HepG2 (cell line): ENCODE measurements around the gene MRPL34. TPM values are rescaled to one million over a fixed set of nuclear protein-coding genes. Genes with fewer than 3 reads are reported as not detected.

ENCODE experiments used
- DMAP1 ChIP-seq: IDR thresholded peaks from 2 replicates; pipeline ENCODE4 v1.6.1; 2016
- ETV5 ChIP-seq: IDR thresholded peaks from 2 replicates; pipeline ENCODE4 v1.6.1; 2018; ENCODE audit warnings: missing biosample characterization, missing genetic modification reagents, inconsistent platforms, borderline replicate concordance
- ETV6 ChIP-seq: sonication (generic); formaldehyde crosslinking; conservative IDR thresholded peaks from 2 replicates; pipeline ENCODE4 v1.4.0; 2020; ENCODE audit warnings: missing genetic modification reagents
- GATAD1 ChIP-seq: IDR thresholded peaks from 2 replicates; pipeline ENCODE4 v1.6.1; 2016; ENCODE audit warnings: missing genetic modification reagents, missing compliant biosample characterization
- KDM3A ChIP-seq: IDR thresholded peaks from 2 replicates; pipeline ENCODE4 v1.6.1; 2018; ENCODE audit warnings: low read depth, missing compliant biosample characterization
- MAFK ChIP-seq, 2 experiments: IDR thresholded peaks in 1 of 2; conservative IDR thresholded peaks in 1 of 2; 2 replicates each; pipeline ENCODE4 v1.6.1; 2011; ENCODE audit warnings: improper control_type of control experiment in 2 of 2, low read length in 2 of 2
- MED1 ChIP-seq: sonication (generic); formaldehyde crosslinking; IDR thresholded peaks from 2 replicates; pipeline ENCODE4 v1.4.0; 2020; ENCODE audit warnings: missing genetic modification reagents
- MIER3 ChIP-seq: IDR thresholded peaks from 2 replicates; pipeline ENCODE4 v1.6.1; 2016; ENCODE audit warnings: missing compliant biosample characterization, borderline replicate concordance
- NCOR1 ChIP-seq: fragments of 200-600 bp; sonication (generic); IDR thresholded peaks from 2 replicates; pipeline ENCODE4 v1.7.0; 2017; ENCODE audit warnings: antibody characterized with exemption, low read length, borderline replicate concordance
- NR2C2 ChIP-seq: sonication (generic); formaldehyde crosslinking; IDR thresholded peaks from 2 replicates; pipeline ENCODE4 v1.4.0; 2020; ENCODE audit warnings: missing genetic modification reagents, mild to moderate bottlenecking, moderate library complexity, borderline replicate concordance
- RARG ChIP-seq: sonication (generic); formaldehyde crosslinking; IDR thresholded peaks from 2 replicates; pipeline ENCODE4 v1.4.0; 2020; ENCODE audit warnings: low read depth, mild to moderate bottlenecking, missing genetic modification reagents
- SP5 ChIP-seq: IDR thresholded peaks from 2 replicates; pipeline ENCODE4 v1.6.1; 2016; ENCODE audit warnings: low read depth, borderline replicate concordance
- STAG1 ChIP-seq: sonication (generic); formaldehyde crosslinking; IDR thresholded peaks from 2 replicates; pipeline ENCODE4 v1.4.0; 2020; ENCODE audit warnings: missing genetic modification reagents
- TEAD3 ChIP-seq: optimal IDR thresholded peaks from 2 replicates; pipeline ENCODE3; 2016; ENCODE audit warnings: borderline replicate concordance
- YY1 ChIP-seq: IDR thresholded peaks from 2 replicates; pipeline ENCODE4 v1.6.1; 2011; ENCODE audit warnings: low read length, low read depth, moderate library complexity, mild to moderate bottlenecking; ENCODE audit not compliant: insufficient read depth, insufficient replicate concordance
- ZBTB7A ChIP-seq: sonication (generic); formaldehyde crosslinking; IDR thresholded peaks from 2 replicates; pipeline ENCODE4 v1.8.0; 2022; ENCODE audit warnings: mild to moderate bottlenecking, missing genetic modification reagents
- ZFP36L2 ChIP-seq: sonication (generic); formaldehyde crosslinking; IDR thresholded peaks from 2 replicates; pipeline ENCODE4 v1.4.0; 2020; ENCODE audit warnings: missing genetic modification reagents
- ZKSCAN8 ChIP-seq: IDR thresholded peaks from 2 replicates; pipeline ENCODE4 v1.6.1; 2016; ENCODE audit warnings: borderline replicate concordance, missing genetic modification reagents, missing compliant biosample characterization
- ZNF615 ChIP-seq: sonication (generic); formaldehyde crosslinking; IDR thresholded peaks from 2 replicates; pipeline ENCODE4 v1.5.0; 2020; ENCODE audit warnings: mild to moderate bottlenecking, missing genetic modification reagents, borderline replicate concordance
- polyA plus RNA-seq, 8 experiments: library from polyadenylated mRNA; depleted of rRNA in 3 of 8; stranded (reverse) in 7 of 8; unstranded in 1 of 8; fragments of >200 nt; fragmentation: Illumina TruSeq in 4 of 8; extraction: Trizol in 4 of 8; gene quantifications; 2 replicates each; pipeline versions ENCODE4 v1.2.1 to v1.2.3, GENCODE V29; 2011 to 2016; ENCODE audit warnings: low read depth in 4 of 8, missing spikeins in 1 of 8, mixed read lengths in 1 of 8; ENCODE audit not compliant: insufficient read depth in 1 of 8
- total RNA-seq, 5 experiments: library from RNA; depleted of rRNA; stranded (reverse); fragments of >200 nt; fragmentation: Illumina TruSeq; extraction: Trizol; gene quantifications; 2 replicates each; pipeline ENCODE4 v1.2.3, GENCODE V29; 2016; ENCODE audit warnings: low read depth in 1 of 5
- TF ChIP-seq, protein P1 (sequence below): sonication (generic); formaldehyde crosslinking; IDR thresholded peaks from 2 replicates; pipeline ENCODE4 v1.4.0; 2020; ENCODE audit warnings: missing genetic modification reagents
- TF ChIP-seq, protein P2 (sequence below): sonication (generic); formaldehyde crosslinking; IDR thresholded peaks from 2 replicates; pipeline ENCODE4 v1.5.0; 2020; ENCODE audit warnings: mild to moderate bottlenecking, missing genetic modification reagents, moderate library complexity
- TF ChIP-seq, protein P3 (sequence below): IDR thresholded peaks from 2 replicates; pipeline ENCODE4 v1.6.1; 2018; ENCODE audit warnings: missing genetic modification reagents, mild to moderate bottlenecking, missing compliant biosample characterization
- TF ChIP-seq, protein P4 (sequence below): IDR thresholded peaks from 2 replicates; pipeline ENCODE4 v1.6.1; 2016; ENCODE audit warnings: mild to moderate bottlenecking
- TF ChIP-seq, protein P5 (sequence below): conservative IDR thresholded peaks from 2 replicates; pipeline ENCODE4 v1.6.1; 2018; ENCODE audit warnings: missing genetic modification reagents

MRPL34 gene
- total and polyA plus RNA-seq, 2 of the 13 experiments (the other 11 are each of a cell fraction or from before 2014, with no cell fraction given): 74.0 to 77.3 TPM

DNA sequence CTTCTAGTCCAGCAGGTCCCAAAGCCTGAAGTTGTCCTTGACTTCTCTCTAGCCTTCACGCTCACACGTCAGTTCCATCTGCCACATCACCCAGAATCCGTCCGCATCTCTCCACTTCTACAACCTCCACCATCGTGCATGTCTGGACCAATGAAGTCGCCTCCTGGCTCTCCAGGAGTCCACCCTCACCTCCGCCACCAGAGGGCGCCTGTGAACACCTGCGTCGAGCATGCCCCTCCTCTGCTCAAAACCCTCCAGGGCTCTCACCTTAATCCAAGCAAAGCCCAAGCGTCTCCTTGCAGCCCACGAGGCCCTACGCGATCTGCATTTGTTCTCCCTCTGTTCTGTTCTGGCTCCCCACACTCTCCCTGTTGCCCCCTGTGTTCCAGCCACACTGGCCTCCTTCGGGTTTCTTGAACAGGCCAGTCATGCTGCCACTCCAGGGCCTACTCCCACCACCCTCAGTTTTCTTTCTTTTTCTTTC is 44.8 kb upstream of the MRPL34 start (continued):
- peak; percentile 54; the same call in 1 of the 2 replicates for TF ChIP-seq MIER3 (CRISPR knock-in tag)
- no peak for TF ChIP-seq ZFP36L2
- TF ChIP-seq, protein P1, sequence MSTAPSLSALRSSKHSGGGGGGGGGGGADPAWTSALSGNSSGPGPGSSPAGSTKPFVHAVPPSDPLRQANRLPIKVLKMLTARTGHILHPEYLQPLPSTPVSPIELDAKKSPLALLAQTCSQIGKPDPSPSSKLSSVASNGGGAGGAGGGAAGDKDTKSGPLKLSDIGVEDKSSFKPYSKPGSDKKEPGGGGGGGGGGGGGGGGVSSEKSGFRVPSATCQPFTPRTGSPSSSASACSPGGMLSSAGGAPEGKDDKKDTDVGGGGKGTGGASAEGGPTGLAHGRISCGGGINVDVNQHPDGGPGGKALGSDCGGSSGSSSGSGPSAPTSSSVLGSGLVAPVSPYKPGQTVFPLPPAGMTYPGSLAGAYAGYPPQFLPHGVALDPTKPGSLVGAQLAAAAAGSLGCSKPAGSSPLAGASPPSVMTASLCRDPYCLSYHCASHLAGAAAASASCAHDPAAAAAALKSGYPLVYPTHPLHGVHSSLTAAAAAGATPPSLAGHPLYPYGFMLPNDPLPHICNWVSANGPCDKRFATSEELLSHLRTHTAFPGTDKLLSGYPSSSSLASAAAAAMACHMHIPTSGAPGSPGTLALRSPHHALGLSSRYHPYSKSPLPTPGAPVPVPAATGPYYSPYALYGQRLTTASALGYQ (CRISPR knock-in tag): no peak
- no peak for TF ChIP-seq ZBTB7A
- peak; percentile 37; the same call in 1 of the 2 replicates for TF ChIP-seq SP5
- TF ChIP-seq NCOR1: no peak
- TF ChIP-seq ETV5: 0 out of 2 replicates have a peak, but pooled peaks have one; percentile 6
- TF ChIP-seq, protein P2, sequence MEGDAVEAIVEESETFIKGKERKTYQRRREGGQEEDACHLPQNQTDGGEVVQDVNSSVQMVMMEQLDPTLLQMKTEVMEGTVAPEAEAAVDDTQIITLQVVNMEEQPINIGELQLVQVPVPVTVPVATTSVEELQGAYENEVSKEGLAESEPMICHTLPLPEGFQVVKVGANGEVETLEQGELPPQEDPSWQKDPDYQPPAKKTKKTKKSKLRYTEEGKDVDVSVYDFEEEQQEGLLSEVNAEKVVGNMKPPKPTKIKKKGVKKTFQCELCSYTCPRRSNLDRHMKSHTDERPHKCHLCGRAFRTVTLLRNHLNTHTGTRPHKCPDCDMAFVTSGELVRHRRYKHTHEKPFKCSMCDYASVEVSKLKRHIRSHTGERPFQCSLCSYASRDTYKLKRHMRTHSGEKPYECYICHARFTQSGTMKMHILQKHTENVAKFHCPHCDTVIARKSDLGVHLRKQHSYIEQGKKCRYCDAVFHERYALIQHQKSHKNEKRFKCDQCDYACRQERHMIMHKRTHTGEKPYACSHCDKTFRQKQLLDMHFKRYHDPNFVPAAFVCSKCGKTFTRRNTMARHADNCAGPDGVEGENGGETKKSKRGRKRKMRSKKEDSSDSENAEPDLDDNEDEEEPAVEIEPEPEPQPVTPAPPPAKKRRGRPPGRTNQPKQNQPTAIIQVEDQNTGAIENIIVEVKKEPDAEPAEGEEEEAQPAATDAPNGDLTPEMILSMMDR (CRISPR knock-in tag): peak; percentile 94
- TF ChIP-seq, protein P3, sequence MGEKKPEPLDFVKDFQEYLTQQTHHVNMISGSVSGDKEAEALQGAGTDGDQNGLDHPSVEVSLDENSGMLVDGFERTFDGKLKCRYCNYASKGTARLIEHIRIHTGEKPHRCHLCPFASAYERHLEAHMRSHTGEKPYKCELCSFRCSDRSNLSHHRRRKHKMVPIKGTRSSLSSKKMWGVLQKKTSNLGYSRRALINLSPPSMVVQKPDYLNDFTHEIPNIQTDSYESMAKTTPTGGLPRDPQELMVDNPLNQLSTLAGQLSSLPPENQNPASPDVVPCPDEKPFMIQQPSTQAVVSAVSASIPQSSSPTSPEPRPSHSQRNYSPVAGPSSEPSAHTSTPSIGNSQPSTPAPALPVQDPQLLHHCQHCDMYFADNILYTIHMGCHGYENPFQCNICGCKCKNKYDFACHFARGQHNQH (CRISPR knock-in tag): peak; percentile 72; the same call in 1 of the 2 replicates
- peak; percentile 91 for TF ChIP-seq ZKSCAN8 (CRISPR knock-in tag)
- TF ChIP-seq GATAD1 (CRISPR knock-in tag): peak; percentile 65; the same call in 1 of the 2 replicates
- TF ChIP-seq STAG1: peak; percentile 68
- peak; percentile 51 for TF ChIP-seq YY1
- TF ChIP-seq, protein P4, sequence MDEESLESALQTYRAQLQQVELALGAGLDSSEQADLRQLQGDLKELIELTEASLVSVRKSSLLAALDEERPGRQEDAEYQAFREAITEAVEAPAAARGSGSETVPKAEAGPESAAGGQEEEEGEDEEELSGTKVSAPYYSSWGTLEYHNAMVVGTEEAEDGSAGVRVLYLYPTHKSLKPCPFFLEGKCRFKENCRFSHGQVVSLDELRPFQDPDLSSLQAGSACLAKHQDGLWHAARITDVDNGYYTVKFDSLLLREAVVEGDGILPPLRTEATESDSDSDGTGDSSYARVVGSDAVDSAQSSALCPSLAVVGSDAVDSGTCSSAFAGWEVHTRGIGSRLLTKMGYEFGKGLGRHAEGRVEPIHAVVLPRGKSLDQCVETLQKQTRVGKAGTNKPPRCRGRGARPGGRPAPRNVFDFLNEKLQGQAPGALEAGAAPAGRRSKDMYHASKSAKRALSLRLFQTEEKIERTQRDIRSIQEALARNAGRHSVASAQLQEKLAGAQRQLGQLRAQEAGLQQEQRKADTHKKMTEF: peak; percentile 47; the same call in 1 of the 2 replicates
- TF ChIP-seq KDM3A (CRISPR knock-in tag): no peak
- no peak for TF ChIP-seq ZNF615 (CRISPR knock-in tag)
- TF ChIP-seq RARG: no peak
- no peak for TF ChIP-seq MAFK (conservative IDR thresholded peaks at IDR 0.05 in 1 of 2, IDR thresholded peaks at IDR 0.05 in 1 of 2; ENCODE audit: low read length in 2 of 2)
- peak; percentile 26; the same call in 1 of the 2 replicates for TF ChIP-seq DMAP1 (CRISPR knock-in tag)
- TF ChIP-seq, protein P5, sequence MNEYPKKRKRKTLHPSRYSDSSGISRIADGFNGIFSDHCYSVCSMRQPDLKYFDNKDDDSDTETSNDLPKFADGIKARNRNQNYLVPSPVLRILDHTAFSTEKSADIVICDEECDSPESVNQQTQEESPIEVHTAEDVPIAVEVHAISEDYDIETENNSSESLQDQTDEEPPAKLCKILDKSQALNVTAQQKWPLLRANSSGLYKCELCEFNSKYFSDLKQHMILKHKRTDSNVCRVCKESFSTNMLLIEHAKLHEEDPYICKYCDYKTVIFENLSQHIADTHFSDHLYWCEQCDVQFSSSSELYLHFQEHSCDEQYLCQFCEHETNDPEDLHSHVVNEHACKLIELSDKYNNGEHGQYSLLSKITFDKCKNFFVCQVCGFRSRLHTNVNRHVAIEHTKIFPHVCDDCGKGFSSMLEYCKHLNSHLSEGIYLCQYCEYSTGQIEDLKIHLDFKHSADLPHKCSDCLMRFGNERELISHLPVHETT: no peak
- no peak for TF ChIP-seq ETV6 (CRISPR knock-in tag)
- TF ChIP-seq NR2C2 (CRISPR knock-in tag): peak; percentile 51; the same call in 1 of the 2 replicates
- TF ChIP-seq MED1: 0 out of 2 replicates have a peak, but pooled peaks have one; percentile 9
- peak; percentile 63 for TF ChIP-seq TEAD3 (CRISPR knock-in tag)
